Muscle of leg (tissue), 11 donors: ENCODE results near the gene BAIAP2. TPM values are rescaled to one million over a fixed set of nuclear protein-coding genes. Genes with fewer than 3 reads are reported as not detected.

ENCODE experiments used
- DNase-seq: peaks from one replicate; pipeline ENCODE4 v3.0.0; 2013
- H3K27ac ChIP-seq: one replicate; pipeline ENCODE4 v1.5.1; 2013; ENCODE audit warnings: mild to moderate bottlenecking, low read length, control low read depth
- H3K27me3 ChIP-seq: one replicate; pipeline ENCODE4 v1.6.1; 2013; ENCODE audit warnings: low read length; ENCODE audit not compliant: control insufficient read depth, insufficient read depth
- H3K36me3 ChIP-seq: one replicate; pipeline ENCODE4 v1.6.1; 2013; ENCODE audit warnings: low read length; ENCODE audit not compliant: control insufficient read depth, insufficient read depth
- H3K4me1 ChIP-seq: one replicate; pipeline ENCODE4 v1.6.1; 2013; ENCODE audit warnings: low read length; ENCODE audit not compliant: control insufficient read depth, insufficient read depth
- H3K4me3 ChIP-seq: one replicate; pipeline ENCODE4 v1.5.1; 2013; ENCODE audit warnings: low read length, control low read depth
- H3K9me3 ChIP-seq: replicated peaks from 2 replicates; pipeline ENCODE4 v1.6.1; 2013; ENCODE audit warnings: low read depth, low read length; ENCODE audit not compliant: control insufficient read depth
- WGBS: methylation state at CpG from one replicate; pipeline ENCODE4 v1.1.5; 2013; ENCODE audit warnings: missing lambda C conversion rate; ENCODE audit not compliant: insufficient coverage; 5-methylcytosine and 5-hydroxymethylcytosine counted together
- polyA plus RNA-seq, 8 donors: library from polyadenylated mRNA; unstranded; fragments of 120-200 nt; gene quantifications; one replicate each; pipeline versions ENCODE4 v1.2.1 to v1.2.3, GENCODE V29; 2013; ENCODE audit warnings: inconsistent platforms in 1 of 8, low replicate concordance in 1 of 8; ENCODE audit not compliant: insufficient read length in 8 of 8, insufficient read depth in 1 of 8
- total RNA-seq: library from RNA; stranded (reverse); fragments of 120-200 nt; gene quantifications from one replicate; pipeline ENCODE4 v1.2.4, GENCODE V29; 2013

BAIAP2 gene
- total and polyA plus RNA-seq, 9 donors = 11.6 to 24.7 (median 17.1) TPM

- peaks cover 9% of the 10 kb centered on the region for H3K27me3 ChIP-seq
- 55% methylated on average over 21 of the region's 34 CpGs for WGBS
- H3K27ac ChIP-seq = peak overlapping the region; percentile 6
- H3K4me1 ChIP-seq = peaks cover 42% of the 10 kb centered on the region
- no peaks in the 10 kb centered on the region for H3K9me3 ChIP-seq
- peaks cover 6% of the 10 kb centered on the region for H3K36me3 ChIP-seq
- DNase-seq = no peak
- H3K4me3 ChIP-seq = no peak overlapping the region
Measured at GRCh38 chr17:81126281-81127132, 91.6 kb downstream of the BAIAP2 start.

DNA sequence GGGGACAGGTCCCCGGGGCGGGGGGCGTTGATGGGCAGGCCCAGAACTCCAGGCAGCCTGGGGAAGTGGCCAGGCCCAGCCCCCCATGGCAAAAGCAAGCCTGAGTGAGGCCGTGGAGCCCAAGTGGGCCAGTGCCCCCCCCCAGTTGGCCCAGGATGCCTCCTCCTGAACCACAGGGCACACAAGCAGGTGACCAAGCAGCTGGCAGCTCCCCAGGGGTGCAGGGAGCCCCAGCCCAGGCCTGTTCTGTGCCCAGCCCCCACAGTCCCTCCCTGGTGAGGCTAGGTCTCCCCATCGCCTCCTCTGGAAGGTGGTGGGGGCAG lies 92.1 kb downstream of the BAIAP2 start:
- Histone ChIP-seq H3K4me3 (no peak overlapping the region), H3K36me3 (peaks cover 6% of the 10 kb centered on the region), H3K27ac (no peak overlapping the region), H3K9me3 (no peaks in the 10 kb centered on the region), H3K27me3 (peaks cover 5% of the 10 kb centered on the region), H3K4me1 (peaks cover 42% of the 10 kb centered on the region)
- no peak for DNase-seq
- WGBS = 63% methylated on average over 2 of the region's 5 CpGs

DNA sequence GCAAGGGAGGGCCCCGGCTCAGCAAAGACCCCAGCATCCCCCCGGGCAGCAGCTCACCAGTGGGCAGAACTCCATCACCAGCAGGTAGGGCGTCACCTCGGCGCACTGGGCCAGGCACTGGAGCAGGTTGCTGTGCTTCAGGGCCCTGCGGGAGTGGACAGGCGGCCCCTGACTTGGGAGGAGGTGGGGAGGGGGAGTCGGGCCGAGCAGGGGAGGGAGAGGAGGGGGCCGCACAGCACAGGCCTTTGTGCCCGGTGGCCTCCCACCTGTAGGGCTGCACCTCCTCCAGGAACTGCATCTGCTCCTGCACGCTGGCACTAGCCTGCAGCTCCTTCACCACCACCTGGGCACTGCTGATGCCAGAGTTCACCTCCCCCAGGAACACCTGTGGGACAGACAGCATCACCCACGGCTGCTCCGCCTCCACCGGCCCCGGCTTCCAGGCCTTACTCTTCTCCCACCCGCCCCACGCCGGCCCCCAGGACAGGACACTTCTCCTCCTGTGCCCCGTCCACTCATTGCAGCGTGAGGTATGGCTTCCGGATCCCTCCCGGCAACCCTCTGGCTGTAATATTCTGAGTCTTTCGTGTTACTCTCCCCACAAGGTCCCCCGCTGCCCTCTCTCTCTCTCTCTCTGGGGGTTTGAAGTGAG lies 92.7 kb downstream of the BAIAP2 start:
- DNase-seq = no peak
- WGBS = 69% methylated on average over 11 of the region's 25 CpGs
- no peak overlapping the region for H3K27ac ChIP-seq
- H3K36me3 ChIP-seq = peaks cover 6% of the 10 kb centered on the region
- H3K4me1 ChIP-seq = peaks cover 42% of the 10 kb centered on the region
- peaks cover 3% of the 10 kb centered on the region for H3K27me3 ChIP-seq
- H3K9me3 ChIP-seq = no peaks in the 10 kb centered on the region
- H3K4me3 ChIP-seq = no peak overlapping the region

- Histone ChIP-seq H3K9me3 (no peaks in the 10 kb centered on the region), H3K4me3 (no peak overlapping the region), H3K36me3 (peaks cover 6% of the 10 kb centered on the region), H3K4me1 (peaks cover 36% of the 10 kb centered on the region), H3K27ac (no peak overlapping the region), H3K27me3 (no peaks in the 10 kb centered on the region)
- 78% methylated on average over 14 of the region's 14 CpGs for WGBS
- no peak for DNase-seq
Measured at GRCh38 chr17:81128338-81128737, 93.4 kb downstream of the BAIAP2 start.

DNA sequence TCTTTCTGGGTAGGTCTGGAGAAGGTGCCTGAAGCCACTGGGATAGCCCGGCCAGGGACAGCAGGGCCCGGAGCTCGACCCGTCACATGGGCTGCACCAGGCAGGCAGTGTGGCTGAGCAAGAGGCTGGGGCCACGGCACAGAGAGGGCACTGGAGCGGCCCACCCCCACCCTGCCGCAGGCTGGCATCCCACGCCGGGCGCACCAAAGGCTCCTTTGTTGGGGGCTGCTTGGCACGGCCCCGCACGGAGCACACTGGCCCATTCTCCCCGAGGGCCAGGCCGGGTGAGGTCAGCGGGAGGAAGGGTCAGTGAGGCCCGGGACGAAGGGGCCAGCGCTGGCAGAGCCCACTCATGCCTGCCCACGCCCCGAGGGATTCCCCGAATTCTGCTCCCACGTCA lies 93.8 kb downstream of the BAIAP2 start:
- WGBS = 92% methylated on average over 22 of the region's 23 CpGs
- no peak overlapping the region for H3K4me3 ChIP-seq
- no peak for DNase-seq

DNA sequence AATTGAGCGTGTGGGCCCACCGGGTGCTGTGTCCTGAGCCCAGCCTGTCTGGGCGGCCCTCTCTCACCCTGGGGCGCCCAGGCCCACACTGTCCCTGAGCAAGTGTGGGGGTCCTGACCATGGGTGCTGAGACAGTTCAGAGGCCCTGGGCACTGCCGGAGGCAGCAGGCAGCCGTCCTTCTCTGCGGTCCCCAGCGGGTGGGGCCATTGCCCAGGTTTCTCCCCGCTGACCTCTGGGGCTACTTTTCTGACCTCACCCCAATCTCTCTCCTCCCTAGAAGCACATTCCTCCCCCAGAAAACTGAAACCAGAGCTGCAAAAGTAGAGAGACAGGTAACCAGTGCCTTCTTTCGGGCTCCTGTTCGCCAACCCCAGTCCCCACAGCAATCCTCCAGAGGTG lies 94.3 kb downstream of the BAIAP2 start:
- no peaks in the 10 kb centered on the region for H3K9me3 ChIP-seq
- H3K27ac ChIP-seq = no peak overlapping the region
- H3K36me3 ChIP-seq = peaks cover 6% of the 10 kb centered on the region
- no peak overlapping the region for H3K4me3 ChIP-seq
- no peak for DNase-seq
- no peaks in the 10 kb centered on the region for H3K27me3 ChIP-seq
- 73% methylated on average over 10 of the region's 11 CpGs for WGBS
- H3K4me1 ChIP-seq = peaks cover 32% of the 10 kb centered on the region

More for the DNA sequence above, 93.8 kb downstream of the BAIAP2 start:
- H3K27me3 ChIP-seq = no peaks in the 10 kb centered on the region
- H3K36me3 ChIP-seq = peaks cover 6% of the 10 kb centered on the region
- no peaks in the 10 kb centered on the region for H3K9me3 ChIP-seq
- no peak overlapping the region for H3K27ac ChIP-seq
- peaks cover 35% of the 10 kb centered on the region for H3K4me1 ChIP-seq

GRCh38 chr17:81129711-81130367 lies 94.9 kb downstream of the BAIAP2 start:
- H3K9me3 ChIP-seq = no peaks in the 10 kb centered on the region
- 52% methylated on average over 10 of the region's 14 CpGs for WGBS
- no peak overlapping the region for H3K27ac ChIP-seq
- peaks cover 3% of the 10 kb centered on the region for H3K36me3 ChIP-seq
- no peaks in the 10 kb centered on the region for H3K27me3 ChIP-seq
- peaks cover 27% of the 10 kb centered on the region for H3K4me1 ChIP-seq
- H3K4me3 ChIP-seq = no peak overlapping the region
- no peak for DNase-seq

DNA sequence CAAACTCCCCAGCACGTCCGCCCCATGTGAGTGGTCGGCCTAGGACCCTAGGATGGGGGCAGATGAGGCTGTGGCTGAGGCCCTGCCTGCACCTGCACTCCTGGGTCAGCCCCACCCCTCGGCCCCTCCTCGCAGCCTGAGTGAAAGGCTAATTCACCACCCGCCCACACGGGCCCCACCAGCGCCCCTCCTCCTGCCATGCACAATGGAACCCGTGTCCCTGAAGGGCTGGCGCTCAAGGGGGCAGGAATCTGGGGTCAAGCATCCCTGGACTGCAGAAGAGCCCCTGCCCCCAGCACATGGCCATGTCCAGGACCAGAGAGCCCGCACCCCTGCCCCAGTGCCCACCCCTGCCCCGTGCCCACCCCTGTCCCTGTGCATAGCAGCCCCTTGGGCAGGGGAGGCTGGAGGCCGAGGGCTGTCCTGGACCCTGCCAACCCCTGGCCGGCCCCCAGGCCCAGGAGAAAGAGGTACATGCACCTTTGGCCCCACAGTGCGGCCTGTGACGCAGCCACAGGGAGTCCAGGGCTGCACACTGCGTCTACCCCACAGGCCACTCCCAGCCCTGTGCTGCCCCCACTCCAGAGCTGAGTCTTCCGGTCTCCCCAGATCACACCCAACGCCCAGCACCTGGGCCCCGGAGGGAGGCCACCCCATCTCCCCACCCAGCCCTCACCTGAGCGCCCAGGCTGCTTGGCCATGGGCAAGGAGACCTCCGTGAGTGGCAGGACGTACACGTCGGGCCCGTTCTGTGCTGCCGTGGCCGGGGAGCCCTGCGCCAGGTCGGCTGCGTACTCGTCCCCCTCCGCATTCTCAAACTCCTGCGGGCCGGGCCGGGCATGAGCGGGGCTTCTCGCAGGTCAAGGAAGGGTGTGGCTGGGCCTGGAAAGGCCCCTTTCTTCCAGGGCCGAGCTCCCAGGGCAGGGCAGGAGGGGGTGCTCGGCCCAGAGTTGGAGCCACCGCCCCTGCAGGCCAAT lies 95.7 kb downstream of the BAIAP2 start:
- Histone ChIP-seq H3K36me3 (no peaks in the 10 kb centered on the region), H3K27me3 (no peaks in the 10 kb centered on the region), H3K4me1 (peaks cover 20% of the 10 kb centered on the region), H3K9me3 (no peaks in the 10 kb centered on the region), H3K4me3 (no peak overlapping the region), H3K27ac (no peak overlapping the region)
- no peak for DNase-seq
- 82% methylated on average over 35 of the region's 41 CpGs for WGBS

- 70% methylated on average over 5 of the region's 14 CpGs for WGBS
- no peak for DNase-seq
Measured at GRCh38 chr17:81131486-81132196, 96.7 kb downstream of the BAIAP2 start.

More at GRCh38 chr17:81131486-81132196, 96.7 kb downstream of the BAIAP2 start:
- Histone ChIP-seq H3K4me3 (no peak overlapping the region), H3K27me3 (no peaks in the 10 kb centered on the region), H3K36me3 (no peaks in the 10 kb centered on the region), H3K9me3 (no peaks in the 10 kb centered on the region), H3K27ac (no peak overlapping the region), H3K4me1 (peaks cover 15% of the 10 kb centered on the region)
